Stimulated activated CD4-positive, alpha-beta T cell treated with anti-CD3 and anti-CD28 coated beads, Interleukin-12 subunit alpha, Interleukin-12 subunit beta, amount 100 ng/mL, for 4 hours (primary cell): ENCODE data around the gene OXT.

Experiments used
- DNase-seq: peaks from one replicate; pipeline ENCODE4 v3.0.0-alpha.2; 2020

OXT gene

DNA sequence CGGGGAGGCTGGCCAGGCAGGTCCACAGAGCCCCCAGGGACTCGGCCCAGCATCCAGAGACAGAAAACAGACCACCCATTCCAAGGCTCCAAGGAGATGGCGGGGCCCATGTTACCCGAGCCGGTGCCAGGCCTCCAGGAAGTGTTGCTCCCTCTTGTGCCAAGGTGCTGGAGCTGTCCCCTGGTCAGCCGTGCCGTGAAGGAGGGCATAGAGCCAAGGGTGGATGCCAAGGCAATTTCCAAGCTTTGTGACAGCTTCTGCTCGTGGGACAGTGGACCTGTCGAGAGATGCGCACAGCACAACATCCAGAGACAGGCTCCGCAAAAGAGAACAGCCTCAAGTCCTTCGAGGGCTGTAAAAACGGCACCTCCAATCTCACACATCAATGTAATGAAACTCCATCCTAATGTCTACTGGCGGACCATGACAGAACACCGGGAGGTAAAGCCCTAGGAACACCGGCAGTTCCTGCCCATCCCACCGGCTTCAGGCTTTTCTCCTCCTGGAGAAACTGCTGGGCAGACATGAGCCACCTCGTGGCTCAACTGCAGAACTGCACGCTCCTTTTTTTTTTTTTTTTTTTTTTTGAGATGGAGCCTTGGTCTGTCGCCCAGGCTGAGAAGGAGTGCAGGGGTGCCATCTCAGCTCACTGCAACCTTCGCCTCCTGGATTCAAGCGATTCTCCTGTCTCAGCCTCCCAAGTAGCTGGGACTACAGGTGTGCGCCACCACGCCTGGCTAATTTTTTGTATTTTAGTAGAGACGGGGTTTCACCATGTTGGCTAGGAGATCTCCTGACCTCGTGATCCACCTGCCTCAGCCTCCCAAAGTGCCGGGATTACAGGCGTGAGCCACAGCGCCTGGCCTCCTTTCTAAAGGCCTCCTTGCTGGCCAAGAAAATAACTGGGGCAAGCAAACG lies 44.0 kb downstream of the OXT start:
- DNase-seq = peak; percentile 7

DNA sequence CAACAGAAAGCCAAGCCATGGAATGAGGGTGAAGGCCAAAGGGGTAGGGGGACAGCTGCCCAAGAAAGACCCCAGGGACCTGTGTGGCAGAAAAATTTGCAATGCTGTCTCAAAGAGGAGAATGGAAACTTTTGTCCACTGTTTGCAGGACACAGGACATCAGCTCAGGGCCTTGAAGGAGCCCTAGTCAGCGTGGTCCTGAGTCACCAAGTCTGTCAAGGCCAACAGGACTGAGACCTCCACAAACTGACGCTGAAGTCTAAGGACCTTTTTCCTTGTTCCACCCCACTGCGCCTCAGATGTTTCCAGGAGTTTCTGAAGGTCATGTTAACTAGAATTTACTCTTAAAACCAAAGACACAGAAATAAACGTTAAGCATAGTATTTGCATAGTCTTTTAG lies 44.9 kb downstream of the OXT start:
- DNase-seq = no peak

DNA sequence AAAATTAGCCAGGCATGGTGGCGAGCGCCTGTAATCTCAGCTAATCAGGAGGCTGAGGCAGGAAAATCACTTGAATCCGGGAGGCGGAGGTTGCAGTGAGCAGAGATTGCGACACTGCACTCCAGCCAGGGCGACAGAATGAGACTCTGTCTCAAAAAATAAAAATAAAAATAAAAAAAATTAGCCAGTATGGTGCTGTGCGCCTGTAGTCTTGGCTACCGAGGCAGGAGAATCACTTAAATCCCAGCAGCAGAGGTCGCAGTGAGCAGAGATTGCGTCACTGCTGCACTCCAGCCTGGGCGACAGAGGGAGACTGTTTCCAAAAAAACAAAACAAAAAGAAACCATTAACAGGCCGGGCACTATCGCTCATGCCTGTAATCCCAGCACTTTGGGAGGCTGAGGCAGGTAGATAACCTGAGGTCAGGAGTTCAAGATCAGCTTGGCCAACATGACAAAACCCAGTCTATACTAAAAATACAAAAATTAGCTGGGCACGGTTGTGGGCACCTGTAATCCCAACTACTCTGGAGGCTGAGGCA lies 46.5 kb downstream of the OXT start:
- peak; percentile 28 for DNase-seq

DNA sequence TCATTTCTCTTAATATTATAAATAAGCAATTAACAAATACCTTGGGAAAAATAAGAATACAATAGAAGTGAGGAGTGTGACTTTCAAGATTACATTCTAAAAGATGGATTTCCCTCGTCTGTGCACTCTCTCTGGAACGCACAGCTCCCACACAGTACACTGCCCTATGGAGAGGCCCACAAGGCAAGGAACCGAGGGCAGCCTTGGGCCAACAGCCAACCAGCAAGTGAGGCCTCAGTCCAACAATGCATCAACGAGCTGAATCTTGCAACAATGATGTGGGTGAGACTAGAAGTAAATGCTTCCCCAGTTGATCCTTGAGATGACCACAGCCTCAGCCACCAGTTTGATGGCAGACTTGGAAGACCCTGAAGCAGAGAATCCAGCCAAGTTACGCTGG lies 47.6 kb downstream of the OXT start:
- DNase-seq = no peak

DNA sequence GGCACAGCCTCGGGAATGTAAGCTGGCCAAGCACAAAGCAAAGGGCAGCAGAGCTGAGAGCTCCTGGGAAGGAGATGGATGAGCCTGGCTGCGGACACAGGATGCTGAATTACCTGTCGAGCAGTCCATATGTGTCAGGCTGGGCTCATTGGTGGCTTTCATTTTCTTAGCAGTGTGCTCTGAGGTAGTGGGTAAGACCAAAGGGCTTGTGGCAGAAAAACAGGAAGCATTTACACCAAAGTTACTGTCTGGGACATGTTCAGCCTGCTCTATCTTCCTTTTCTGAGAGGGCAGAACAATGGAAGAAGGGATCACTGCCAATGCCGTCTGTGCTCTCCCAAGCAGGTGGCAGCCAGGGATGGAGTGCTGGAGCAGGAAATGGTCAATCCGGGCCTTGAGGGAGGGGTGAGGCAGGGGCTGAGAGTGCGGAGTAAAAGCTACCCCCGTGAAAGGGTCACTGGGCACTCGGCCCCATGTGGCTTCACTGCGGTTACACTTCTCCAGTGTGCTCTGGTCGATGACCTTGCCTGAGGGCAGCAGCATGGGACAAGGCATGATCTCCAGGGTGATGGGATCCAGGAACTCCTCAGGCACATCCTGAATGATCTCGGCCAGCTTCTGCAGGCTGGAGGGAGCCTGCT lies 50.0 kb downstream of the OXT start:
- DNase-seq = no peak
